Measurements from ENCODE around the gene CHSY1.

CHSY1 gene

GRCh38 chr15:101149864-101150722 lies 101.8 kb downstream of the CHSY1 start:
- DNase-seq = no peak

GRCh38 chr15:101148881-101149664 lies 102.8 kb downstream of the CHSY1 start:
- DNase-seq = peak; percentile 89

- no peak for DNase-seq
Observed at GRCh38 chr15:101148166-101148880, 103.5 kb downstream of the CHSY1 start.

- DNase-seq = no peak
Observed at GRCh38 chr15:101147181-101147580, 104.7 kb downstream of the CHSY1 start.

- no peak for DNase-seq
Observed at GRCh38 chr15:101146118-101146702, 105.6 kb downstream of the CHSY1 start.

- DNase-seq = no peak
Observed at GRCh38 chr15:101145362-101145761, 106.5 kb downstream of the CHSY1 start.

- DNase-seq = no peak
Observed at GRCh38 chr15:101143321-101143720, 108.5 kb downstream of the CHSY1 start.

GRCh38 chr15:101142711-101143110 lies 109.1 kb downstream of the CHSY1 start:
- DNase-seq = no peak

GRCh38 chr15:101141926-101142527 lies 109.8 kb downstream of the CHSY1 start:
- DNase-seq = no peak

- no peak for DNase-seq
Observed at GRCh38 chr15:101140697-101141065, 111.2 kb downstream of the CHSY1 start.

GRCh38 chr15:101139986-101140696 lies 111.7 kb downstream of the CHSY1 start:
- DNase-seq = no peak

GRCh38 chr15:101138913-101139880 lies 112.7 kb downstream of the CHSY1 start:
- peak; percentile 69 for DNase-seq

- no peak for DNase-seq
Observed at GRCh38 chr15:101138086-101138660, 113.7 kb downstream of the CHSY1 start.

GRCh38 chr15:101137312-101137940 lies 114.4 kb downstream of the CHSY1 start:
- no peak for DNase-seq

GRCh38 chr15:101136381-101137268 lies 115.2 kb downstream of the CHSY1 start:
- no peak for DNase-seq

- no peak for DNase-seq
Observed at GRCh38 chr15:101135532-101136166, 116.2 kb downstream of the CHSY1 start.

GRCh38 chr15:101134780-101135179 lies 117.1 kb downstream of the CHSY1 start:
- DNase-seq = no peak

GRCh38 chr15:101133751-101134261 lies 118.0 kb downstream of the CHSY1 start:
- no peak for DNase-seq

Data from islet precursor cell (in vitro differentiated cells).